Pancreas (tissue), 10 donors: ENCODE measurements around the gene GRK5. TPM values are rescaled to one million over a fixed set of nuclear protein-coding genes. Genes with fewer than 3 reads are reported as not detected.
"Not testable (repeated sequence)": the region's sequence is repeated elsewhere in the genome, so short reads cannot be mapped to it uniquely, and the experiment has no call there.

Experiments
- ATAC-seq, 4 donors: fragments of 200-7000 bp; cut with Tn5 transposase; one replicate each; pipeline versions ENCODE4 v1.8.0 to v1.9.1; 2020; ENCODE audit warnings: mild to moderate bottlenecking in 4 of 4, moderate library complexity in 4 of 4
- DNase-seq, 6 donors: peaks; one replicate each; pipeline ENCODE4 v3.0.0-alpha.2; 2020
- FAIRE-seq: peaks from 2 replicates; lab custom pipeline; 2012; peaks lifted over from hg19 to GRCh38; lab: Jason Lieb, UNC
- H3K27ac ChIP-seq, 4 donors: fragments of 200-600 bp; sonication (generic); 1 replicate in 3 of 4; 2 replicates in 1 of 4; pipeline versions ENCODE4 v1.5.0 to v1.8.0; 2020
- H3K27me3 ChIP-seq, 4 donors: fragments of 200-600 bp; one replicate each; pipeline ENCODE4 v1.8.0; 2021
- H3K36me3 ChIP-seq, 3 donors: fragments of 200-600 bp; sonication (generic) in 1 of 3; one replicate each; pipeline versions ENCODE4 v1.5.0 to v1.8.0; 2020 to 2021
- H3K4me1 ChIP-seq, 3 donors: fragments of 200-600 bp; one replicate each; pipeline ENCODE4 v1.8.0; 2021
- H3K4me3 ChIP-seq, 4 donors: fragments of 200-600 bp; sonication (generic) in 2 of 4; one replicate each; pipeline versions ENCODE4 v1.5.0 to v1.8.0; 2020 to 2021
- H3K9me3 ChIP-seq, 4 donors: fragments of 200-600 bp; one replicate each; pipeline ENCODE4 v1.8.0; 2021
- CTCF ChIP-seq, 4 donors: fragments of 200-600 bp; sonication (generic) in 3 of 4; IDR thresholded peaks; one replicate each; pipeline versions ENCODE4 v1.5.0 to v1.8.0; 2021; ENCODE audit warnings: antibody characterized with exemption in 4 of 4
- WGBS, 2 donors: extraction: QIAGEN DNeasy Blood & Tissue Kit; methylation state at CpG; one replicate each; pipeline ENCODE4 v1.1.7; 2013; 5-methylcytosine and 5-hydroxymethylcytosine counted together
- intact Hi-C, 3 donors: fragments of 100-400 bp; cut with DNase I; formaldehyde crosslinking; loops; one replicate each; pipeline versions ENCODE4 v1.11.1 to v1.14.2; 2022
- polyA plus RNA-seq, 2 donors: library from polyadenylated mRNA; stranded (reverse); fragments of 200-250 nt; gene quantifications; one replicate each; pipeline ENCODE4 v1.2.3, GENCODE V29; 2013
- total RNA-seq, 6 donors: library from RNA; stranded (reverse); fragmentation: NEBNext Ultra II Directional in 4 of 6; extraction: Animal tissue kit (Norgen Biotek cat#: 25700) in 4 of 6; gene quantifications; one replicate each; pipeline versions ENCODE4 v1.2.1 to v1.2.4, GENCODE V29; 2021 to 2023
- donor health status: healthy with polysubstance abuse.
- donor health status: DM: no; HTN: no; CAD: no; lungs with moderate emphysema.
- donor health status: DM: no; HTN: no; CAD: no.
- donor health status: control.
- donor health status: control.
- donor health status: Bipolar disorder and iron deficiency.
- donor health status: DM: yes; HTN: yes; CAD: no.
- donor health status: DM: no; HTN: no; CAD: no.
- donor health status: DM: no; HTN: no; CAD: no.
- donor health status: DM: yes; HTN: yes; CAD: no.

GRK5 gene
- total and polyA plus RNA-seq, 8 donors, result 1.4 to 6.0 (median 2.5) TPM

- intact Hi-C loops, result no loop called here
- peaks cover 0 to 12% (median 6%) of the 10 kb centered on the region in 3 donors for H3K4me1 ChIP-seq
- no peaks in the 10 kb centered on the region for H3K9me3 ChIP-seq
- H3K27ac ChIP-seq, result no peak overlapping the region
- H3K4me3 ChIP-seq, result no peak overlapping the region
- FAIRE-seq (no peak), ATAC-seq (no peak), DNase-seq (no peak)
- TF ChIP-seq CTCF (IDR thresholded peaks at IDR 0.05), result no peak
- WGBS, 2 donors, result 95 to 100% methylated on average over 3 of the region's 3 CpGs
- H3K27me3 ChIP-seq, result no peaks in the 10 kb centered on the region
- no peaks in the 10 kb centered on the region for H3K36me3 ChIP-seq
Observed at GRCh38 chr10:119269737-119270136, 62.4 kb downstream of the GRK5 start.

- peak; percentile 69 to 86 (median 84) for ATAC-seq
- 20 to 34% methylated on average over 18 of the region's 18 CpGs for WGBS, 2 donors
- no peak for TF ChIP-seq CTCF (IDR thresholded peaks at IDR 0.05)
- Histone ChIP-seq H3K36me3 (no peaks in the 10 kb centered on the region), H3K27me3 (no peaks in the 10 kb centered on the region), H3K9me3 (no peaks in the 10 kb centered on the region), H3K4me3 (peak overlapping the region in 1 of 4 donors; percentile 22), H3K27ac (peak overlapping the region; percentile 7 to 62 (median 24)), H3K4me1 (peaks cover 0 to 12% (median 6%) of the 10 kb centered on the region in 3 donors)
- peak; percentile 47 to 80 (median 60) for DNase-seq
- intact Hi-C loops, result no loop called here
- no peak for FAIRE-seq
Observed at GRCh38 chr10:119270762-119271366, 63.5 kb downstream of the GRK5 start.

- WGBS, 2 donors, result 95% methylated on average over 7 of the region's 7 CpGs
- Histone ChIP-seq H3K4me1 (peaks cover 0 to 12% (median 6%) of the 10 kb centered on the region in 3 donors), H3K27ac (peak overlapping the region in 1 of 4 donors; percentile 62)
- H3K27me3 ChIP-seq, H3K36me3 ChIP-seq, ATAC-seq, H3K4me3 ChIP-seq, DNase-seq, FAIRE-seq, H3K9me3 ChIP-seq, intact Hi-C loops: not testable (repeated sequence)
Observed at GRCh38 chr10:119272338-119272734, 65.0 kb downstream of the GRK5 start.

GRCh38 chr10:119272736-119273135 is 65.4 kb downstream of the GRK5 start:
- FAIRE-seq (no peak), DNase-seq (no peak), ATAC-seq (no peak)
- H3K27me3 ChIP-seq, result no peaks in the 10 kb centered on the region
- 95 to 98% methylated on average over 9 of the region's 9 CpGs for WGBS, 2 donors
- intact Hi-C loops, result no loop called here
- H3K36me3 ChIP-seq, result no peaks in the 10 kb centered on the region
- peaks cover 0 to 12% (median 6%) of the 10 kb centered on the region in 3 donors for H3K4me1 ChIP-seq
- no peak overlapping the region for H3K4me3 ChIP-seq
- H3K9me3 ChIP-seq, result no peaks in the 10 kb centered on the region
- no peak for TF ChIP-seq CTCF (IDR thresholded peaks at IDR 0.05)
- no peak overlapping the region for H3K27ac ChIP-seq

DNA sequence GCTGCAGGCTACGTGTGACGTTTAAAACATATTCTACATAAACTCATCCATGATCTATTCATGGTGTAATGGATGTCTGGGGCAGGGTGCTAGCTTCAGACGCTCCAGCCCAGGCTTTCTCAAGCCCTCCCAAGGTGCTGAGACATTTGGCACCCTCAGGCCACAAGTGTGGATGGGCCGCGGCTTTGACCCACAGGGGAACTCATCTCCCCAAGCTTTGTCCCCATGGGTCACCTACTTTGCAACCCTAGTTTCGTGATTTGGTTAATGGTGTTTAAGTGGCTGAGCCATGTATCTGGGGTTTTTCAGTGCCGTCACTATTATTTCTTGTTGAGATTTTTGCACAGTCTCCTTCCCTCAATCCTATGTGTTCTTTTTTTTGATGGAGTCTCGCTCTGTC is 66.0 kb downstream of the GRK5 start:
- H3K27ac ChIP-seq, result no peak overlapping the region
- no peaks in the 10 kb centered on the region for H3K9me3 ChIP-seq
- no peak for ATAC-seq
- WGBS, 2 donors, result 97% methylated on average over 8 of the region's 8 CpGs
- no peaks in the 10 kb centered on the region for H3K27me3 ChIP-seq
- DNase-seq, result no peak
- H3K36me3 ChIP-seq, result no peaks in the 10 kb centered on the region
- no peak overlapping the region for H3K4me3 ChIP-seq
- FAIRE-seq, result no peak
- TF ChIP-seq CTCF (IDR thresholded peaks at IDR 0.05), result no peak
- peaks cover 0 to 12% (median 6%) of the 10 kb centered on the region in 3 donors for H3K4me1 ChIP-seq
- intact Hi-C loops, result no loop called here
